ENCODE measurements around the gene CTIF.

The CTIF gene

GRCh38 chr18:48887294-48887904, 348.6 kb downstream of the CTIF start:
- Histone ChIP-seq H3K9me3 (ENCODE audit: severe bottlenecking) (no peaks in the 10 kb centered on the region), H3K4me1 (ENCODE audit: insufficient read depth, poor library complexity, severe bottlenecking) (no peaks in the 10 kb centered on the region), H3K36me3 (ENCODE audit: low read depth) (no peaks in the 10 kb centered on the region), H3K27me3 (ENCODE audit: insufficient read depth, poor library complexity, severe bottlenecking) (no peaks in the 10 kb centered on the region), H3K4me3 (ENCODE audit: severe bottlenecking) (no peak overlapping the region), H3K27ac (ENCODE audit: poor library complexity, severe bottlenecking) (no peak overlapping the region)
- no peak for ATAC-seq (ENCODE audit: low read depth)
- no peak for TF ChIP-seq CTCF (IDR thresholded peaks at IDR 0.05; ENCODE audit: poor library complexity, severe bottlenecking)
- no peak for DNase-seq (ENCODE audit: low spot score)

- H3K4me1 ChIP-seq (ENCODE audit: insufficient read depth, poor library complexity, severe bottlenecking) = no peaks in the 10 kb centered on the region
- DNase-seq (ENCODE audit: low spot score) (no peak), ATAC-seq (ENCODE audit: low read depth) (no peak)
- no peaks in the 10 kb centered on the region for H3K27me3 ChIP-seq (ENCODE audit: insufficient read depth, poor library complexity, severe bottlenecking)
- no peaks in the 10 kb centered on the region for H3K36me3 ChIP-seq (ENCODE audit: low read depth)
- no peak for TF ChIP-seq CTCF (IDR thresholded peaks at IDR 0.05; ENCODE audit: poor library complexity, severe bottlenecking)
- H3K4me3 ChIP-seq (ENCODE audit: severe bottlenecking) = no peak overlapping the region
- no peak overlapping the region for H3K27ac ChIP-seq (ENCODE audit: poor library complexity, severe bottlenecking)
- H3K9me3 ChIP-seq (ENCODE audit: severe bottlenecking) = no peaks in the 10 kb centered on the region
Observed at GRCh38 chr18:48887905-48888772, 349.3 kb downstream of the CTIF start.

GRCh38 chr18:48888773-48889080, 349.9 kb downstream of the CTIF start:
- no peak overlapping the region for H3K27ac ChIP-seq (ENCODE audit: poor library complexity, severe bottlenecking)

GRCh38 chr18:48889115-48889941, 350.5 kb downstream of the CTIF start:
- no peak overlapping the region for H3K4me3 ChIP-seq (ENCODE audit: severe bottlenecking)
- no peak for TF ChIP-seq CTCF (IDR thresholded peaks at IDR 0.05; ENCODE audit: poor library complexity, severe bottlenecking)
- no peaks in the 10 kb centered on the region for H3K36me3 ChIP-seq (ENCODE audit: low read depth)
- H3K27ac ChIP-seq (ENCODE audit: poor library complexity, severe bottlenecking) = no peak overlapping the region
- H3K9me3 ChIP-seq (ENCODE audit: severe bottlenecking) = no peaks in the 10 kb centered on the region
- no peaks in the 10 kb centered on the region for H3K4me1 ChIP-seq (ENCODE audit: insufficient read depth, poor library complexity, severe bottlenecking)
- no peaks in the 10 kb centered on the region for H3K27me3 ChIP-seq (ENCODE audit: insufficient read depth, poor library complexity, severe bottlenecking)
- DNase-seq (ENCODE audit: low spot score) = no peak
- ATAC-seq (ENCODE audit: low read depth) = no peak

More at GRCh38 chr18:48888773-48889080, 349.9 kb downstream of the CTIF start:
- ATAC-seq (ENCODE audit: low read depth) (no peak), DNase-seq (ENCODE audit: low spot score) (no peak)
- Histone ChIP-seq H3K4me1 (ENCODE audit: insufficient read depth, poor library complexity, severe bottlenecking) (no peaks in the 10 kb centered on the region), H3K9me3 (ENCODE audit: severe bottlenecking) (no peaks in the 10 kb centered on the region), H3K27me3 (ENCODE audit: insufficient read depth, poor library complexity, severe bottlenecking) (no peaks in the 10 kb centered on the region), H3K36me3 (ENCODE audit: low read depth) (no peaks in the 10 kb centered on the region), H3K4me3 (ENCODE audit: severe bottlenecking) (no peak overlapping the region)
- TF ChIP-seq CTCF (IDR thresholded peaks at IDR 0.05; ENCODE audit: poor library complexity, severe bottlenecking) = no peak
